ENCODE data around the gene CLEC4C. TPM values are rescaled to one million over a fixed set of nuclear protein-coding genes. Genes with fewer than 3 reads are reported as not detected.

CLEC4C gene
- total and polyA plus RNA-seq, 2 donors (not counting 1 experiment from before 2014, with no cell fraction given): 0.39 to 1.4 TPM

DNA sequence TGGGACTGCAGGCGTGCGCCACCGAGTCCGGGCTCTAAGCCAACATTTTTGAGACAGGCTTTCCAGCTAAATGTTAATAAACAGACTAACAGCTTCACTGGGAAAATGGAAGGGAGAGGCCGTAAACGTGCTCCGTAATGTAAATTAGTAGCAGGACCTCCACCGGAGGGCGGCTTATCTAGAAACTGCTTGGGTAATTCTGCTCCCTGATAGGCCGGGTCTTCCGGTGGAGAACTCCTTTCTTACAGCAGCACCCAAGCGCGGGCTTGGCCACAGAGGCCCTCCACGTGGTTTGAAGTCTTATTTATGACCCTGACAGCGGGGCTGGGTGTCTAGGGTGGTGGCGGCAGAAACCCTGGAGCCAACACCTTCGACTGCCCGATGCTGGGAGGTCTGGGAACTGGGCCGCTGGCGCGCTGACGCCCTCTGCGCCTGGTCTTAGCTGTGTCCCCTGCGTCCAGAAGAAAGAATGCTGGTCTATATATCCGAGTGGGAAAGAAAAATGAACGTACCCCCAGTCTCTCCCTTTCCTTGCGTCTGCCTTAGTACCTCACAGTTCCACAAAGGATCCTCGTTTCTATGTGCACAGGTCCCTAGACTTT is 34.2 kb downstream of the CLEC4C start:
- no peak overlapping the region for H3K27ac Mint-ChIP-seq
- no peak for ATAC-seq (ENCODE audit: low read depth)
- H3K4me2 ChIP-seq (replicated peaks; ENCODE audit: low read depth, low read length, poor library complexity, severe bottlenecking): no peak overlapping the region
- H3K9me3 Mint-ChIP-seq (ENCODE audit: insufficient read depth): no peaks in the 10 kb centered on the region
- H3K9ac ChIP-seq (ENCODE audit: low read length): no peak overlapping the region
- POLR2A ChIA-PET: no interaction called here
- H3K4me1 Mint-ChIP-seq: no peaks in the 10 kb centered on the region
- no peak for TF ChIP-seq CTCF (IDR thresholded peaks at IDR 0.05)
- TF ChIP-seq EZH2 (IDR thresholded peaks at IDR 0.05; ENCODE audit: borderline replicate concordance, insufficient read depth, low read depth, low read length, poor library complexity, severe bottlenecking): no peak
- H4K20me1 ChIP-seq (ENCODE audit: control insufficient read depth, insufficient read depth, low read length, poor library complexity, severe bottlenecking): no peaks in the 10 kb centered on the region
- no peak overlapping the region for H2AFZ ChIP-seq (ENCODE audit: insufficient read depth, low read depth, low read length, poor library complexity, severe bottlenecking)
- no peaks in the 10 kb centered on the region for H3K79me2 ChIP-seq (ENCODE audit: control insufficient read depth, insufficient read depth, low read length)
- no peaks in the 10 kb centered on the region for H3K4me1 ChIP-seq (ENCODE audit: control insufficient read depth in 2 of 2, insufficient read depth in 2 of 2, low read length in 2 of 2)
- no peak for DNase-seq
- H3K4me3 Mint-ChIP-seq: no peak overlapping the region
- no peaks in the 10 kb centered on the region for H3K36me3 ChIP-seq (replicated peaks in 1 of 2; ENCODE audit: control extremely low read depth in 1 of 2, control insufficient read depth in 1 of 2, extremely low read depth in 1 of 2, insufficient read depth in 2 of 2, low read length in 1 of 2)
- H3K27me3 ChIP-seq (replicated peaks in 1 of 4; ENCODE audit: control extremely low read depth in 1 of 4, control insufficient read depth in 3 of 4, insufficient read depth in 4 of 4, low read length in 3 of 4): no peaks in the 10 kb centered on the region
- no peak overlapping the region for H3K27ac ChIP-seq (ENCODE audit: low read length in 2 of 2)
- H3K27me3 Mint-ChIP-seq: peaks cover 3% of the 10 kb centered on the region
- intact Hi-C loops (cut with micrococcal nuclease): no loop called here
- H3K9me3 ChIP-seq (ENCODE audit: control extremely low read depth in 1 of 3, control insufficient read depth in 2 of 3, insufficient read depth in 1 of 3, low read length in 2 of 3): no peaks in the 10 kb centered on the region
- CTCF ChIA-PET: no interaction called here
- no peak overlapping the region for H3K4me3 ChIP-seq (ENCODE audit: control extremely low read depth in 1 of 5, extremely low read depth in 1 of 5, insufficient read depth in 1 of 5, low read depth in 2 of 5, low read length in 4 of 5)
- 92% methylated on average over 22 of the region's 28 CpGs for WGBS (ENCODE audit: insufficient coverage)

DNA sequence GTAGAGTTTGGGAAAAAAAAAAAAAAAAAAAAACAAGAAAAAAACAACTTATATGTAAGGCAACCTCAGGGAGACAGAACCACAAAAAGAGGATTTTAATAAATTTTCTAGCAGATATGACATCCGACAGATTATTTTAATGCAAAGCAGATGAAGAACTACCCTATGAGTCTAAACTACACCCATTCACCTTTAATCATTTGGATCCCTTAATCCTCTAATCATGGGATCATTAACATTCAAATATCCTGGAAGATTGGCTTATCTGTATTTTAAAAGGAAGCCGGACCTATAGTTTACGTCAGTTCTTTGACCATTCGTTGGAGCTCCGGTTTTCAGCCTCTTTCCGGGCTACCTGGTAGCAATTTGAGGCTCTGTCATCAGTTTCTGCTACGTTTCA is 36.0 kb downstream of the CLEC4C start, which contains the start of gene DPPA3:
Gene DPPA3 (plus strand): TSS at position 301 of the 400 bp plus-strand sequence. CDS start 138 bp downstream, outside the sequence.
- Histone ChIP-seq H3K36me3 (replicated peaks in 1 of 2; ENCODE audit: control extremely low read depth in 1 of 2, control insufficient read depth in 1 of 2, extremely low read depth in 1 of 2, insufficient read depth in 2 of 2, low read length in 1 of 2) (no peaks in the 10 kb centered on the region), H3K79me2 (ENCODE audit: control insufficient read depth, insufficient read depth, low read length) (no peaks in the 10 kb centered on the region), H3K4me2 (replicated peaks; ENCODE audit: low read depth, low read length, poor library complexity, severe bottlenecking) (no peak within 1 kb of the TSS), H3K27me3 (replicated peaks in 1 of 4; ENCODE audit: control extremely low read depth in 1 of 4, control insufficient read depth in 3 of 4, insufficient read depth in 4 of 4, low read length in 3 of 4) (no peaks in the 10 kb centered on the region), H2AFZ (ENCODE audit: insufficient read depth, low read depth, low read length, poor library complexity, severe bottlenecking) (no peak within 1 kb of the TSS), H3K9me3 (ENCODE audit: control extremely low read depth in 1 of 3, control insufficient read depth in 2 of 3, insufficient read depth in 1 of 3, low read length in 2 of 3) (no peaks in the 10 kb centered on the region), H3K4me1 (ENCODE audit: control insufficient read depth in 2 of 2, insufficient read depth in 2 of 2, low read length in 2 of 2) (no peaks in the 10 kb centered on the region), H4K20me1 (ENCODE audit: control insufficient read depth, insufficient read depth, low read length, poor library complexity, severe bottlenecking) (no peaks in the 10 kb centered on the region), H3K4me3 (ENCODE audit: control extremely low read depth in 1 of 5, extremely low read depth in 1 of 5, insufficient read depth in 1 of 5, low read depth in 2 of 5, low read length in 4 of 5) (no peak within 1 kb of the TSS), H3K9ac (ENCODE audit: low read length) (no peak within 1 kb of the TSS), H3K27ac (ENCODE audit: low read length in 2 of 2) (no peak within 1 kb of the TSS)
- Mint-ChIP-seq H3K4me3 (no peak within 1 kb of the TSS), H3K27ac (no peak within 1 kb of the TSS), H3K9me3 (ENCODE audit: insufficient read depth) (no peaks in the 10 kb centered on the region), H3K4me1 (no peaks in the 10 kb centered on the region), H3K27me3 (peaks cover 3% of the 10 kb centered on the region)
- WGBS (ENCODE audit: insufficient coverage): 93% methylated on average over 6 of the region's 7 CpGs
- ATAC-seq (ENCODE audit: low read depth): no peak
- intact Hi-C loops (cut with micrococcal nuclease): no loop called here
- CTCF ChIA-PET: no interaction called here
- POLR2A ChIA-PET: no interaction called here
- TF ChIP-seq EZH2 (IDR thresholded peaks at IDR 0.05; ENCODE audit: borderline replicate concordance, insufficient read depth, low read depth, low read length, poor library complexity, severe bottlenecking): no peak
- TF ChIP-seq CTCF (IDR thresholded peaks at IDR 0.05): no peak
- no peak for DNase-seq

Data from B cell (primary cell).